RWPE1 (cell line): ENCODE measurements around the gene EEPD1.

Experiments
- CTCF ChIA-PET: fragments of 350-600 bp; sonication (Branson Sonifier 250); formaldehyde crosslinking; extraction: SDS; loops from one replicate; lab custom pipeline; 2021; lab: Yijun Ruan, JAX
- POLR2A ChIA-PET: fragments of 400-600 bp; formaldehyde crosslinking; extraction: SDS; loops from one replicate; lab custom pipeline; 2020; ENCODE audit warnings: antibody characterized with exemption; ENCODE audit not compliant: low non-redundant PET; lab: Yijun Ruan, JAX
- DNase-seq: peaks from one replicate; pipeline ENCODE4 v3.0.0; 2012; ENCODE audit warnings: low spot score
- H3K27ac ChIP-seq: fragments of 450-650 bp; 2 replicates; pipeline ENCODE4 v1.5.1; 2017
- TF ChIP-seq, protein P1 (sequence below): fragments of 450-650 bp; conservative IDR thresholded peaks from 2 replicates; pipeline ENCODE4 v1.5.1; 2017; ENCODE audit warnings: low read depth, mild to moderate bottlenecking

EEPD1 gene

DNA sequence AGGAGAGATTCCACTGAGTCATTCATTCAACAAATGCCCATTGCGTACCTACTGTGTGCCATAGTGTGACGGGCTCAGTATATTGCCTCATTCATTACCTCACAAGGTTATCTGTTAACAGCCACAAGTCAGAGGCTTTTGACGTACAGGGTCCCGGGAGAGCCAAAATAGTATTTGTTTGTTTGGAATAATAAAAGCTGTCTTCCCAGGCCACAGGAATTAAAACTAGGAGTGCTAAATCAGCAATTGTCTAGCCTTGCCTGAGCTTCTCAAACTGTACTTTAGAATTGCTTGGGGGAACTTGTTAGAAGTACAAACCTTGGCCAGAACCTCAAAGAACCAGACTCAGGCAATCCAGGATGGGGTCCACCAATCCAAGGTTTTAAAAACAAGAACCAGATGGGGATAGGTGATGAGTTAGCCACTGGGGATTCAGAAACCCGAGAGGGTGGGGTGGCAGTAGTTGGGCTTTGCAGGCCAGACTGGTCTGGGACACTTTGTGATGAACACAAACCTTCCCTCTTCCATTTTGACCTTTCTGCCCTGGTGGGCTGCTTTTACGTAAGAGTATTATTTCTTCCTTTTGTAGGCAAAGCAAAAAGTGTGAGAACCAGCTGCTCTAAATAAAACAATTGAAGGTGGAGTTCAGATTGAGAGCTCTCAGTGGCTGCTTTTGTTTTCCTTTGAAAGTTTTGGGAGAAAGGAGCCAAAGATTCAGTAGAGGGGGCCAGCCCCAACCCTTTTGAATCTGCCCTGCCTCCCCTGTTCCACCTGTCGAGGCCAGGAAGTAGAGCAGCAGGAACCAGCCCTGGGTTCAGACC, 123.6 kb downstream of the EEPD1 start:
- CTCF ChIA-PET, result interaction anchor here (0.6 kb wide), 1 partner anchor 90 kb away, joined by 3 read pairs; a partner anchor contains a TSS
- TF ChIP-seq, protein P1, sequence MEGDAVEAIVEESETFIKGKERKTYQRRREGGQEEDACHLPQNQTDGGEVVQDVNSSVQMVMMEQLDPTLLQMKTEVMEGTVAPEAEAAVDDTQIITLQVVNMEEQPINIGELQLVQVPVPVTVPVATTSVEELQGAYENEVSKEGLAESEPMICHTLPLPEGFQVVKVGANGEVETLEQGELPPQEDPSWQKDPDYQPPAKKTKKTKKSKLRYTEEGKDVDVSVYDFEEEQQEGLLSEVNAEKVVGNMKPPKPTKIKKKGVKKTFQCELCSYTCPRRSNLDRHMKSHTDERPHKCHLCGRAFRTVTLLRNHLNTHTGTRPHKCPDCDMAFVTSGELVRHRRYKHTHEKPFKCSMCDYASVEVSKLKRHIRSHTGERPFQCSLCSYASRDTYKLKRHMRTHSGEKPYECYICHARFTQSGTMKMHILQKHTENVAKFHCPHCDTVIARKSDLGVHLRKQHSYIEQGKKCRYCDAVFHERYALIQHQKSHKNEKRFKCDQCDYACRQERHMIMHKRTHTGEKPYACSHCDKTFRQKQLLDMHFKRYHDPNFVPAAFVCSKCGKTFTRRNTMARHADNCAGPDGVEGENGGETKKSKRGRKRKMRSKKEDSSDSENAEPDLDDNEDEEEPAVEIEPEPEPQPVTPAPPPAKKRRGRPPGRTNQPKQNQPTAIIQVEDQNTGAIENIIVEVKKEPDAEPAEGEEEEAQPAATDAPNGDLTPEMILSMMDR, result no peak
- POLR2A ChIA-PET, result no interaction called here
- no peak overlapping the region for H3K27ac ChIP-seq
- no peak for DNase-seq

DNA sequence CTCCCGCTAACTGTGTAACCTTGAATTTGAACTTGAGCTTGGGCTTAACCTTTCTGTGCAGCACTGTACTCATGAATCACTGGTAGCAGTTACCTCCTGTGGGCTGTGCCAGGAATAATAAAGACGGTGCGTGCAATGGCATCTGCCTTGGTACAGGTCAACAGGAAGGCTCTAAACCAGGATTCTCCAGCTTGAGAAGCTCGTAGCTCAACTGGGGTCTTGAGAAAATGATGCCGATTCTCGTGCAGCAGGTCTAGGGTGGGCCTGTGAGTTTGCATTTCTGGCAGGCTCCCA, 124.1 kb downstream of the EEPD1 start:
- ChIA-PET POLR2A (no interaction called here), CTCF (no interaction called here)
- H3K27ac ChIP-seq, result no peak overlapping the region
- TF ChIP-seq, protein P1, result no peak
- DNase-seq, result no peak

- no peak for DNase-seq
- POLR2A ChIA-PET, result no interaction called here
- CTCF ChIA-PET, result no interaction called here
- TF ChIP-seq, protein P1, result no peak
- peak overlapping the region; percentile 49 for H3K27ac ChIP-seq
These were observed 125.1 kb downstream of the EEPD1 start for GRCh38 chr7:36278069-36278619.

- TF ChIP-seq, protein P1, result no peak
- peak overlapping the region; percentile 49 for H3K27ac ChIP-seq
- no peak for DNase-seq
- ChIA-PET POLR2A (no interaction called here), CTCF (no interaction called here)
These were observed 125.6 kb downstream of the EEPD1 start for GRCh38 chr7:36278620-36279172.

- POLR2A ChIA-PET, result no interaction called here
- H3K27ac ChIP-seq, result peak overlapping the region; percentile 49
- DNase-seq, result no peak
- CTCF ChIA-PET, result no interaction called here
- TF ChIP-seq, protein P1, result no peak
These were observed 126.3 kb downstream of the EEPD1 start for GRCh38 chr7:36279200-36279925.

GRCh38 chr7:36279926-36280315, 126.9 kb downstream of the EEPD1 start:
- TF ChIP-seq, protein P1, result no peak
- H3K27ac ChIP-seq, result peak overlapping the region; percentile 89
- ChIA-PET CTCF (interaction anchor here (0.6 kb wide), 1 partner anchor 175 kb away, joined by 4 read pairs; no protein-coding TSS in a partner anchor), POLR2A (no interaction called here)
- no peak for DNase-seq
